GM12878 (cell line): ENCODE data around the gene GARS1. TPM values are rescaled to one million over a fixed set of nuclear protein-coding genes. Genes with fewer than 3 reads are reported as not detected.

Source experiments
- ATAC-seq: fragments of 200-7000 bp; cut with Tn5 transposase; 3 replicates; pipeline ENCODE4 v1.9.1; 2020; ENCODE audit warnings: mild to moderate bottlenecking, moderate library complexity
- BruUV-seq: library from RNA; stranded (reverse); fragments of 400-500 nt; replicated peaks from 2 replicates; lab custom pipeline; 2021; lab: Mats Ljungman, UMichigan
- CTCF ChIA-PET: fragments of 300-600 bp; sonication (Branson Sonifier 250); formaldehyde crosslinking; extraction: SDS; loops from one replicate; lab custom pipeline; 2021; ENCODE audit warnings: inconsistent platforms; lab: Yijun Ruan, JAX
- POLR2A ChIA-PET: fragments of 350-600 bp; formaldehyde crosslinking; extraction: SDS; loops from one replicate; lab custom pipeline; 2021; ENCODE audit warnings: inconsistent platforms; lab: Charles Lee
- RAD21 ChIA-PET: fragments of 300-600 bp; sonication (Branson Sonifier 250); formaldehyde crosslinking; loops from one replicate; lab custom pipeline; 2023; ENCODE audit warnings: antibody characterized with exemption; ENCODE audit not compliant: unreplicated experiment; lab: Charles Lee
- SMC1A ChIA-PET: fragments of 300-600 bp; sonication (Branson Sonifier 250); formaldehyde crosslinking; loops from one replicate; lab custom pipeline; 2023; ENCODE audit not compliant: unreplicated experiment, uncharacterized antibody; lab: Charles Lee
- DNase-seq: peaks from one replicate; pipeline ENCODE4 v3.0.0-alpha.2; 2011; ENCODE audit warnings: low read depth, low spot score
- FAIRE-seq: peaks from 3 replicates; lab custom pipeline; 2011; peaks lifted over from hg19 to GRCh38; lab: Jason Lieb, UNC
- H2AFZ ChIP-seq: 2 replicates; pipeline ENCODE4 v1.6.0; 2011; ENCODE audit warnings: low read depth, low read length, control low read depth; ENCODE audit not compliant: control insufficient read depth
- H3K27ac ChIP-seq: 2 replicates; pipeline ENCODE4 v1.5.1; 2011; ENCODE audit warnings: control low read depth; ENCODE audit not compliant: control insufficient read depth, insufficient read depth
- H3K27me3 ChIP-seq, 2 experiments: replicated peaks in 1 of 2; 2 replicates each; pipeline versions ENCODE4 v1.6.0 to v1.6.1; 2011; ENCODE audit warnings: low read length in 1 of 2; ENCODE audit not compliant: control insufficient read depth in 2 of 2, insufficient read depth in 2 of 2
- H3K36me3 ChIP-seq, 2 experiments: 2 replicates each; pipeline ENCODE4 v1.5.1; 2011; ENCODE audit warnings: low read length in 1 of 2; ENCODE audit not compliant: control insufficient read depth in 2 of 2, insufficient read depth in 2 of 2
- H3K4me1 ChIP-seq: 2 replicates; pipeline ENCODE4 v1.6.1; 2011; ENCODE audit warnings: mild to moderate bottlenecking, low read length, moderate library complexity, mixed read lengths; ENCODE audit not compliant: control insufficient read depth, insufficient read depth
- H3K4me2 ChIP-seq: 2 replicates; pipeline ENCODE4 v1.6.0; 2011; ENCODE audit warnings: control low read depth; ENCODE audit not compliant: control insufficient read depth, insufficient read depth
- H3K4me3 ChIP-seq: fragments of 200-600 bp; sonication (generic); 2 replicates; pipeline ENCODE4 v1.5.1; 2016
- H3K79me2 ChIP-seq: 2 replicates; pipeline ENCODE4 v1.6.0; 2011; ENCODE audit warnings: low read length; ENCODE audit not compliant: control insufficient read depth, insufficient read depth
- H3K9ac ChIP-seq: 2 replicates; pipeline ENCODE4 v1.8.0; 2011; ENCODE audit warnings: low read length, control low read depth, mixed read lengths; ENCODE audit not compliant: control insufficient read depth, insufficient read depth
- H3K9me3 ChIP-seq: replicated peaks from 3 replicates; pipeline ENCODE4 v1.5.1; 2011; ENCODE audit warnings: mild to moderate bottlenecking, low read length; ENCODE audit not compliant: control insufficient read depth, insufficient read depth
- H4K20me1 ChIP-seq: 2 replicates; pipeline ENCODE4 v1.6.0; 2011; ENCODE audit not compliant: control insufficient read depth, insufficient read depth
- BACH1 ChIP-seq: fragments of 450-650 bp; IDR thresholded peaks from 2 replicates; pipeline ENCODE4 v1.6.1; 2017; ENCODE audit warnings: mild to moderate bottlenecking, borderline replicate concordance
- BCL3 ChIP-seq: IDR thresholded peaks from 2 replicates; pipeline ENCODE4 v1.6.1; 2011; ENCODE audit warnings: borderline replicate concordance, low read depth, mild to moderate bottlenecking, moderate library complexity, low read length; ENCODE audit not compliant: insufficient read depth, poor library complexity, severe bottlenecking
- CHD4 ChIP-seq: fragments of 200-600 bp; sonication (generic); IDR thresholded peaks from 2 replicates; pipeline ENCODE4 v1.6.1; 2016; ENCODE audit warnings: mild to moderate bottlenecking
- ETV6 ChIP-seq, 2 experiments: fragments of 450-650 bp in 1 of 2; IDR thresholded peaks in 1 of 2; conservative IDR thresholded peaks in 1 of 2; 2 replicates each; pipeline ENCODE4 v1.6.1; 2014; ENCODE audit warnings: antibody characterized with exemption in 1 of 2, borderline replicate concordance in 1 of 2, low read depth in 1 of 2, mild to moderate bottlenecking in 1 of 2, moderate library complexity in 1 of 2
- JUNB ChIP-seq: IDR thresholded peaks from 2 replicates; pipeline ENCODE4 v1.6.1; 2016; ENCODE audit warnings: antibody characterized with exemption, mild to moderate bottlenecking
- REST ChIP-seq: IDR thresholded peaks from 2 replicates; pipeline ENCODE4 v1.6.1; 2012; ENCODE audit warnings: mild to moderate bottlenecking, low read depth, low read length
- SIN3A ChIP-seq: IDR thresholded peaks from 2 replicates; pipeline ENCODE4 v1.6.1; 2012; ENCODE audit warnings: low read depth, low read length, improper control_type of control experiment
- SMC3 ChIP-seq: IDR thresholded peaks from 2 replicates; pipeline ENCODE4 v1.6.1; 2011; ENCODE audit warnings: low read length, improper control_type of control experiment, borderline replicate concordance
- YY1 ChIP-seq: IDR thresholded peaks from 2 replicates; pipeline ENCODE4 v1.6.1; 2011; ENCODE audit warnings: low read depth, mild to moderate bottlenecking, low read length
- WGBS: methylation state at CpG from one replicate; pipeline ENCODE4 v1.1.6; 2016; ENCODE audit warnings: low lambda C conversion rate; ENCODE audit not compliant: insufficient replicate concordance, insufficient coverage; ENCODE audit errors: missing lambda C conversion rate; 5-methylcytosine and 5-hydroxymethylcytosine counted together
- in situ Hi-C: fragments of 300-500 bp; cut with MboI; formaldehyde crosslinking; loops from 9 replicates; pipeline ENCODE4 v1.14.3; 2018; ENCODE audit warnings: mixed read lengths
- intact Hi-C: fragments of 100-400 bp; cut with micrococcal nuclease; formaldehyde crosslinking; loops from one replicate; pipeline ENCODE4 v1.14.2; 2022; ENCODE audit not compliant: unreplicated experiment
- polyA plus RNA-seq, 11 experiments: library from polyadenylated mRNA; depleted of rRNA in 4 of 11; unstranded in 6 of 11; stranded (reverse) in 5 of 11; fragments of >200 nt; fragmentation: Nextera tagmentation in 4 of 11; fragmentation: Illumina TruSeq in 1 of 11; extraction: Ambion mirVana in 4 of 11; extraction: Trizol in 1 of 11; gene quantifications; 1 replicate in 1 of 11; 2 replicates in 10 of 11; pipeline versions ENCODE4 v1.2.1 to v1.2.3, GENCODE V29; 2011 to 2016; ENCODE audit warnings: inconsistent platforms in 2 of 11, missing spikeins in 2 of 11, low read depth in 1 of 11
- total RNA-seq, 4 experiments: library from RNA; depleted of rRNA in 3 of 4; stranded (reverse); fragments of >200 nt in 3 of 4; fragmentation: Illumina TruSeq in 1 of 4; extraction: Trizol in 1 of 4; gene quantifications; 2 replicates each; pipeline versions ENCODE4 v1.2.1 to v1.2.3, GENCODE V29; 2013 to 2021

The GARS1 gene
- total and polyA plus RNA-seq, 10 of the 15 experiments (the other 5 are each of a cell fraction or from before 2014, with no cell fraction given): 120 to 361 (median 187) TPM

- peak; percentile 96 for TF ChIP-seq REST
- TF ChIP-seq, all 136 proteins: peak for 5
Observed at GRCh38 chr7:30671793-30672465, 77.3 kb downstream of the GARS1 start (continued).

- no peak overlapping the region for H3K4me2 ChIP-seq
- no peaks in the 10 kb centered on the region for H3K9me3 ChIP-seq
- H4K20me1 ChIP-seq: no peaks in the 10 kb centered on the region
- no peaks in the 10 kb centered on the region for H3K36me3 ChIP-seq
- H3K9ac ChIP-seq: no peak overlapping the region
- ATAC-seq: no peak
- H3K79me2 ChIP-seq: no peaks in the 10 kb centered on the region
- 0% methylated on average over 1 of the region's 1 CpG for WGBS
- H3K4me3 ChIP-seq: no peak overlapping the region
- RAD21 ChIA-PET: no interaction called here
- intact Hi-C loops (no loop called here), in situ Hi-C loops (no loop called here)
- no peak overlapping the region for H3K27ac ChIP-seq
- CTCF ChIA-PET: no interaction called here
- H3K27me3 ChIP-seq: peaks cover 2 to 3% of the 10 kb centered on the region in 2 experiments; a peak in 2 of 4 replicates
- no peak for DNase-seq
- no TSS peak for BruUV-seq
- FAIRE-seq: no peak
- TF ChIP-seq ETV6 (conservative IDR thresholded peaks at IDR 0.05 in 1 of 2, IDR thresholded peaks at IDR 0.05 in 1 of 2; ENCODE audit: borderline replicate concordance in 1 of 2, low read depth in 1 of 2): no peak
- no peak for TF ChIP-seq CHD4
- TF ChIP-seq BACH1: no peak
- no peak for TF ChIP-seq YY1
- no peak for TF ChIP-seq SMC3
- no peak for TF ChIP-seq BCL3
- no peak for TF ChIP-seq JUNB
- TF ChIP-seq SIN3A: no peak
- H3K4me1 ChIP-seq: no peaks in the 10 kb centered on the region
- H2AFZ ChIP-seq: no peak overlapping the region
- SMC1A ChIA-PET: interaction anchor here (0.6 kb wide), 1 partner anchor 179 kb away, joined by 3 read pairs; no protein-coding TSS in a partner anchor
- POLR2A ChIA-PET: no interaction called here
Observed at GRCh38 chr7:30674420-30674819, 79.7 kb downstream of the GARS1 start.
